WERI-Rb-1 (cell line): ENCODE measurements around the gene CD38.
"Not testable (repeated sequence)": the region's sequence is repeated elsewhere in the genome, so short reads cannot be mapped to it uniquely, and the experiment has no call there.

ENCODE experiments used
- DNase-seq: peaks from one replicate; pipeline ENCODE4 v3.0.0-alpha.2; 2020
- H3K27ac ChIP-seq: fragments of 250-450 bp; sonication (Bioruptor Pico); 2 replicates; pipeline ENCODE4 v1.5.1; 2020; ENCODE audit warnings: mild to moderate bottlenecking, moderate library complexity
- H3K27me3 ChIP-seq: fragments of 250-450 bp; sonication (Bioruptor Pico); 2 replicates; pipeline ENCODE4 v1.5.1; 2021; ENCODE audit warnings: mild to moderate bottlenecking, low read depth, moderate library complexity; ENCODE audit not compliant: insufficient read depth, severe bottlenecking
- H3K36me3 ChIP-seq: fragments of 250-450 bp; sonication (Bioruptor Pico); 2 replicates; pipeline ENCODE4 v1.5.1; 2020; ENCODE audit warnings: mild to moderate bottlenecking, moderate library complexity
- H3K4me3 ChIP-seq: 2 replicates; pipeline ENCODE4 v1.5.1; 2011; ENCODE audit warnings: low read depth, mild to moderate bottlenecking, control low read depth, low read length
- H3K9me3 ChIP-seq: fragments of 250-450 bp; sonication (Bioruptor Pico); 2 replicates; pipeline ENCODE4 v1.5.1; 2021; ENCODE audit warnings: mild to moderate bottlenecking, moderate library complexity; ENCODE audit not compliant: severe bottlenecking
- CTCF ChIP-seq: IDR thresholded peaks from 2 replicates; pipeline ENCODE4 v1.5.1; 2011; ENCODE audit warnings: low read depth, mild to moderate bottlenecking, control low read depth, inconsistent platforms, low read length

CD38 gene

GRCh38 chr4:15755321-15756155 lies 22.6 kb upstream of the CD38 start:
- no peak for TF ChIP-seq CTCF
- Histone ChIP-seq H3K36me3 (no peaks in the 10 kb centered on the region), H3K4me3 (no peak overlapping the region), H3K9me3 (peaks cover 5% of the 10 kb centered on the region), H3K27me3 (no peaks in the 10 kb centered on the region), H3K27ac (no peak overlapping the region)
- no peak for DNase-seq

DNA sequence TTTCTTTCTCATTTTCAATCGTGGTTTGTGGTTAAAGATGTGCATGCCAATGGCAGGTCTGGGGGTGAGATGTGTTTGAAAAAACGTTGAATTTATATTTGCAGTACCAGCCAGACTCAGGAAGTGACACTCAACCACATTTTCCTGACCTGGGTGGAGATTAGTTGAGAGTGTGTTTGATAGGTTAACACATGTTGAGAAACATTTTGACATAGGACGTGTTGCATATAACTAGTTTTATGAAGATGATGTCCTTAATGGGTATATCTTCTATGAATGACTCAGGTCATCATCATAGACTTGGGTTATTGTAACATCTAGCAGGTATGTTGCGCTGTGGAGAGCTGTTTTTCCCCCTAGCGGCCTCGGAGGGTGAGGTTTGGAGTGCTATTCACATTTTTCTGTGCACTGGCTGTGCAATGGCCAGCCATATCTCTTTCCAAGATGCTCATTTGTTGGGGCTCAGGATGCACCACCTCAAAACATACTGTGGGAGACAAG lies 21.7 kb upstream of the CD38 start:
- Histone ChIP-seq H3K9me3 (peaks cover 5% of the 10 kb centered on the region), H3K4me3 (no peak overlapping the region), H3K27ac (no peak overlapping the region), H3K27me3 (no peaks in the 10 kb centered on the region), H3K36me3 (no peaks in the 10 kb centered on the region)
- TF ChIP-seq CTCF, result no peak
- no peak for DNase-seq

DNA sequence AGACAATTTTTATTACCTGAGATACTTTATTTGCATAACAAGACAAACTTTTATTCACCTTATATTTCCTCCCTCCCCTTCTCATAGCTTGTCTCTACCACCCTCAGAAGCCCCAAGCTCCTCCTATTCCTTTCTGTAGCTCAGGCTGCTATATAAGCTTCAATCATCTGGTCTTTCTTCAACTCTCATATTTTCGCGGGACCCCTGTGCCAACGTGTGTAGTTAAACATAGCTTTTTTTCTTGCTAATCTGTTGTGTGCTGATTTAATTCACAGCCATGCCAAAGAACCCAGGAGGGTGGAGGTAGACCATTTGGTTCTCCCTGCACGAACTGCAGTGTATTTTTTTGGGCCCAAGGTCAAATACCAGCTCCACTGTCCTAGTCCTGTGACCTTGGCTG lies 21.1 kb upstream of the CD38 start:
- Histone ChIP-seq H3K36me3 (no peaks in the 10 kb centered on the region), H3K27ac (no peak overlapping the region), H3K4me3 (no peak overlapping the region), H3K27me3 (no peaks in the 10 kb centered on the region), H3K9me3 (peaks cover 5% of the 10 kb centered on the region)
- no peak for DNase-seq
- TF ChIP-seq CTCF, result no peak

- peaks cover 5% of the 10 kb centered on the region for H3K9me3 ChIP-seq
- no peak for DNase-seq
- no peak for TF ChIP-seq CTCF
- H3K27me3 ChIP-seq, result no peaks in the 10 kb centered on the region
- H3K36me3 ChIP-seq, result no peaks in the 10 kb centered on the region
- no peak overlapping the region for H3K27ac ChIP-seq
- no peak overlapping the region for H3K4me3 ChIP-seq
These were observed 19.8 kb upstream of the CD38 start for GRCh38 chr4:15758294-15758693.

- not testable (repeated sequence) for H3K27me3 ChIP-seq, DNase-seq, H3K4me3 ChIP-seq, H3K9me3 ChIP-seq, H3K27ac ChIP-seq, H3K36me3 ChIP-seq
These were observed 15.7 kb upstream of the CD38 start for GRCh38 chr4:15762460-15762859.

DNA sequence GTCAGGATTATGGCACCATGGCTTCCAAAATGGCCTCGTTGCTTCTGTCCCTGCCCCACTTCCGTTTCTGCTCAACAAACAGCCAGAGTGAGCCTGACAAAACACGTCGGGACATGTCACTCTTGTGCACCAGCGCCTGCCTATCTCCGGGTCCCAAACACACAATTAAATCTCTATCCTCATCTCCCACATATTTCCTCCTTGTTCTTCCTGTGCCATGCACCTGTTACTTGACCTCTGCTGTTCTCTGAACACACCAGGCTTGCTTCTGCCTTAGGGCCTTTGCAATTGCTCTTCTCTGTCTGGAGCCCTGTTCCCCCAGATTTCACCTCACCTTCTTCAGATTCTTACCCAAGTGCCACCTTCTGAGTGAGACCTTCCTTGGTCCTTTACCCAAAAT lies 12.7 kb upstream of the CD38 start:
- no peak for DNase-seq
- no peak for TF ChIP-seq CTCF
- Histone ChIP-seq H3K27ac (no peak overlapping the region), H3K4me3 (no peak overlapping the region), H3K9me3 (no peaks in the 10 kb centered on the region), H3K36me3 (no peaks in the 10 kb centered on the region), H3K27me3 (no peaks in the 10 kb centered on the region)
